Activated CD4-positive, alpha-beta T cell treated with anti-CD3 and anti-CD28 coated beads, Interleukin-10, Interleukin-2, amounts not matched to agents 100 ng/mL and 50 ng/mL, durations not matched to agents 16 hours and 8 hours (primary cell): ENCODE data around the gene SPOCK1.
"Not testable (repeated sequence)": the region's sequence is repeated elsewhere in the genome, so short reads cannot be mapped to it uniquely, and the experiment has no call there.

ENCODE experiments used
- DNase-seq: peaks from one replicate; pipeline ENCODE4 v3.0.0-alpha.2; 2020

SPOCK1 gene

DNA sequence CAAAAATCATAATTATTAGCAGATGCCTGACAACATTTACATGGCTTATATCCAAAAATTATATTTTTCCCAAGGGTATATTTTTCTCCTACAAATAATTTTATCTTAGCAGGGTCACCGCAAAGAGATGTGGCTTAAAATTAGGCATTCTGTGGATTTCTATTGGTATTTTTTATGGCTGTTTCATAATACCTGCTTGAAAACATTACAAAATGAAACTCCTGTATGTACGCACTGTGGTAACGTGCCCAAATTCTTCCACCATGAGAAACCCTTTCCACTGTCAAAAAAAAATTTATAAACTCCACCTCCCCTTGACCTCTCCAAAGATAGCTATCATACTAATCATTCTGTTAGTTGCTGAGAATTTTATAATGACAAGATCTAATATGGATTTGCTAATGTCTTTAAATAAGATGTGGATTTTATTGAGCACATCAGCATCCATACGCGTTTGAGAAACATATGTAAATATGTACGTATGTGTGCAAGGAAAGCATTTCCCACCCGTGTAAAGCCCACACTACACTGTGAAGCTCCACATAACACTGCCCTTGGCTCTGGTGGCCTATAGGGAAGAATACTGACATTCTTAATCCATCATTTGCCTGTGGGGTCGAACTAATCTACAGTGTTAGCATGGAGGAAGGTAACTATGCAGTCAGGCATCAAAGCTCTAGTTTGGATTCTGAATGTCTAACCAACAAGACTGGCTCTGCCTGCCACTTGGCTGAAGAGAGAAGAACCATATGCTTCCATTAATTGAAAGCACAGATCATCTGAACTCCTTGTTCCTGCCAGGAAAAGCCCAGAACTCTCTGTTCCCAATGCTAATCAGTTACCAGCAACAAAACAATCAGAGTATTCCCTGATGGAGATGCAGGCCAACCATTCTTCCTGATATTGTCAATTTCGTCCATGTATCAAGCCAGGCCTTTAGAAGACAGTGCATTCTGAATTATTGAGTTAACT is 244.7 kb downstream of the SPOCK1 start:
- DNase-seq: no peak

- no peak for DNase-seq
These were observed 246.6 kb downstream of the SPOCK1 start for GRCh38 chr5:137252512-137252911.

DNA sequence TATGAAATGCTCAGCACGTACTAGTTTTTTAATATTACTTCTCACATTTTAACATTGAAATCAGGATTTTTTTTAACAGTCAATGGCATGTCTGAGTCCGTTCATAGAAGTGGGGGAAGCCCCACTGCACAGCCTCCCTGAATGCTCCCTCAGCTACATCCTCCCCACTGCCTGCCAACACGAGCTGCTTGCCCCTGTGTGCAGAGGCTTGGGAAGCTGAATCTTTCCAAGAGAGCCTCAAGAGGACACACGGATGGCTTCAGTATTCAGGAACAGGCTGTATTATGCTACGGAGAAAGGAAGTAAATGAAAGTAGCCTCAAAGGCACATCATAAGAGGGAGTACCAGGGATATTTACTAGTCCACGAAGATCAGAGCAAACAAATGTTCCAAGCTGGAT is 248.7 kb downstream of the SPOCK1 start:
- no peak for DNase-seq

- DNase-seq: no peak
These were observed 250.6 kb downstream of the SPOCK1 start for GRCh38 chr5:137248527-137248926.

- DNase-seq: no peak
These were observed 253.7 kb downstream of the SPOCK1 start for GRCh38 chr5:137245438-137245837.

- no peak for DNase-seq
These were observed 258.8 kb downstream of the SPOCK1 start for GRCh38 chr5:137240285-137240684.

GRCh38 chr5:137236849-137237507 is 262.1 kb downstream of the SPOCK1 start:
- no peak for DNase-seq

GRCh38 chr5:137236252-137236651 is 262.9 kb downstream of the SPOCK1 start:
- no peak for DNase-seq

DNA sequence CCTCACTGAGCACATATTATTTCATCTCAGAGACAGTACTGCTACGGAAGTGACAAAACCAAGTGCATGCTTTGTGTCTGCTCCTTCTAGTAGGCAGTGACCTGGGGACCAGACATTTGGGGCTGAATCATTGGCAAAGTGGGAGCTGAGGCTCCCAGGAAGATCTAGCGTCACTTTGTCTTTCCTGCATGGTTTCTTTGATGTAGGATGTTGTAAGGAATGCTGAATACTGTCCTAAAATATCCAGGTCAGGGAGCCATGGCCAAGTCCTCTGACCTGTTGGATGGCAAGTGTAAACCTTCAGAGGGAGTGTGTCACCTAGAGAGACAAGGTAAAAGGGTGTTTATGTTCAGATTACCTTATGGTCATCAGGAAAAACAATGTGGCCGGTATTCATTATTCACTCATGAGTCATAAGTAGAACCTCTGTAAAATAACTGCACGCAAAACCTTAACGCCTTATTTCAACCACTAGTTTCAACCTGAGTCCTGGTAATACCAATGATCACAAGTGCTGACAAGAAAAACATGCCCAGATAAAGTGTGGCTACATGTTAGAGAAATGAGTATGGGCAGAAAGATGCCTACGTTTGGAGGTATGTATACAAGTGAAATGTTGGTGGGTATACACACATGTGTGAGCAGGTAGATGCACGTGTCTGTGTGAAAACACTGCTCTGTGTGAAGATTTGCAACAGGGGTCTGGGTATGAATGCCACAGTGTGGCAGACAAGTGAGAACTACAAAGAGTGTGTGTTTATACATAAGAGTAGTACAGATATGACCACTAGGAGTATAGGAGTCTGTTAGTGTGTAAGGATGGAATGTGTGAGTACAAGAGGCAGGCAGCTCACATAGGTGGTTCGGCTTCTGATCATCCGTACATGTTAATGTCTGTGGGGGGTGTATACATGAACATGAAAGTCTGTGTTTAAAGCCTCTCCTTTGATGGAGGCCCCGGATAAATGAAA is 263.9 kb downstream of the SPOCK1 start:
- peak; percentile 1 for DNase-seq

DNA sequence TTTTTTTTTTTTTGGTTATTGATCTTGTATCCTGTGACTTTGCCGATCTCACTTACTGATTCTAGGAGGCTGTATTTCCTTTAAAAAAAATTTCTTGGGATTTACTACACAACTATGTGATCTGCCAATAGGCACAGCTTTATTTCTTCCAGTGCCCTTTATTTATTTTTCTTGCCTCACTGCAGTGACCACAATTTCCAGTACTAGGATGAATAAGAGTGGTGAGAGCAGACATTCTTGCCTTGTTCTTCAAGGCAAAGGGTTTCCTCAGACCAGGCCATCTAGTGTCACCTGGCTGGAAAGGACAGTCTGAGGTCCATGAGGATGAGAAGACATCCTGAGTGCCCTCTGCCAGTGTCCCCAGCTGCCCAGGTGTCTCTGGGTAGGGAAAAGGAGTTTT is 265.4 kb downstream of the SPOCK1 start:
- DNase-seq: no peak

DNA sequence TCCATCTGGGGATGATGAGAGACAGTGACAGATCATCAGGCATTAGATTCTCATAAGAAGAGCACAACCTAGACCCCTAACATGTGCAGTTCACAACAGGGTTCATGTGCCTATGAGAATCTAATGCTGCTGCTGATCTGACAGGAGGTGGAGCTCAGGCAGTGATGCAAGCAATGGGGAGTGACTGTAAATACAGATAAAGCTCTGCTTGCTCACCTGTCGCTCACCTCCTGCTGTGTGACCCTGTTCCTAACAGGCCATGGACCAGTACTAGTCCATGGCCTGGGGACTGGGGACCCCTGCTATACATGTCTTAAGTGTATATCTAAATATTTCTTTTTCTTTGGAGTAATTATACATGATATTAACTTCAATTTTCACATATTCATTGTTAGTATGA is 265.8 kb downstream of the SPOCK1 start:
- DNase-seq: not testable (repeated sequence)

DNA sequence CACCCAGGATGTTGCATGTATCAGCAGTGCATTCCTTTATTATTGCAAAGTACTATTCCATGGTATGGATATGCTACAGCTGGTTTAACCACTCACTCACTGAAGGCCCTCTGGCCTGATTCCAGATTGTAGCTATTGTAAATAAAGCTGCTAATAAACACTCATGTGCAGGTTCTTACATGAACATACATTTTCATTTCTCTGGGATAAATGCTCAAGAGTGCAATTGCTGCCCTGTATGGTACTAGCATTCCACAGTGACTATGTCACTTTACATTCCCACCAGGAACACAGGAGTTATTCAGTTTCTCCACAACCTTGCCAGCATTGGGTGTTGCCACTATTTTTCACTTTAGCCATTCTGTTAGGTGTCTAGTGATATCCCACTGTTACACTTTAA is 267.6 kb downstream of the SPOCK1 start:
- no peak for DNase-seq

GRCh38 chr5:137228816-137229215 is 270.3 kb downstream of the SPOCK1 start:
- no peak for DNase-seq

DNA sequence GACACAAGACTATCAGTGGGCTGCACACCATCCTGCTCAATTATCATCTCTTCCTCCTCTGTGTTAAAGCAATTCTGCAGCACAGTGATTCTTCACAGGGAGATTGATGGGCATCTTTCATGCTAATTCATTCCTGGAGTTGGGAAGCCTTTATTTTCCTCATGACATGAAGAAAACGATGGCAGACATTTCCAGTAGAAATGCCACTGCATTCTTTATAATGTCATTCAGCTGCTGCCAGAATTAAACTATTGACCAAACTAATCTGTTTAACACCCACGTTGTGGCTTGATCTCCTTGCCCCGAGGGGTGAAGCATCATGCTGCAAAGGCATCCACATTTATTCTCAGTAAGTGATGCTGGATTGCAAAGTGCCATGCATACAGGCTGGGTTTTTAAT is 273.0 kb downstream of the SPOCK1 start:
- DNase-seq: no peak

- no peak for DNase-seq
These were observed 275.5 kb downstream of the SPOCK1 start for GRCh38 chr5:137223324-137224295.

- no peak for DNase-seq
These were observed 277.2 kb downstream of the SPOCK1 start for GRCh38 chr5:137221943-137222342.

DNA sequence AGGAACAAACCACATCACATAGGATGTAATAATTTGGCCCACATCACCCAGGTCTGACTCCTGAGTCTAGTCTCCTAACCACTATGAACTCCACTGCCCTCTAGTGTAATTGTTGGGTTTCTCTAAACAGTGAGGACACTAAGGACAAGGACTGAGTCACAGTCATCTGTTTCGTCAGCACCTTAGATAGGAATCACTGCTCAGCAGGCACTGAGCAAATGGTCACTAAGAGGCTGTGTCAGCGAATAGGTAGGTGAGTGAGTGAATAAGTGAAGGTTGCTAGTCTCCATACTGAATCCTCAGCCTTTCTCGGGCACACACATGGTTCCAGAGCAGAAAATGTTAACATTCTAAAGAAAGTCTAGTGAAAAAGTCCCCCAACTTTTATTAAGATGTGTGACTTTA is 278.6 kb downstream of the SPOCK1 start:
- DNase-seq: peak; percentile 47

DNA sequence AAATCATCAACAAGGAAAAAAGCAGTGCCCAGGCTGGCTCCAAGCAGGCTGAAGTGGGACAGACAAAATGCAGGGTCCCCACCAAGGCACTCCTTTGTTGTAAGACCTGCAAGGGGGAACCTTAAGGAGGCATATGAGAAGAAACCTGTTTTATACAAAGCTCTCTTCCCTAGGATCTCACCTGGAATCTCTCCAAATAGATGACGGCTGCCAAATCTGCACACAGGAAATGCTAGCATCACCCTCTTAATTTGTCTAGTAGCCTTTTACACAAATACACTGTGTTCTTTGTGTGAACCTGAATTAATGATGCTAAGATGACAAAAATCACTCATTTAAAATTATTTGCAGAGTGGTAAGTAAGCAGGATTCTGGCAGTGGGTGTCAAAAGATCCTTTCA is 280.2 kb downstream of the SPOCK1 start:
- no peak for DNase-seq

DNA sequence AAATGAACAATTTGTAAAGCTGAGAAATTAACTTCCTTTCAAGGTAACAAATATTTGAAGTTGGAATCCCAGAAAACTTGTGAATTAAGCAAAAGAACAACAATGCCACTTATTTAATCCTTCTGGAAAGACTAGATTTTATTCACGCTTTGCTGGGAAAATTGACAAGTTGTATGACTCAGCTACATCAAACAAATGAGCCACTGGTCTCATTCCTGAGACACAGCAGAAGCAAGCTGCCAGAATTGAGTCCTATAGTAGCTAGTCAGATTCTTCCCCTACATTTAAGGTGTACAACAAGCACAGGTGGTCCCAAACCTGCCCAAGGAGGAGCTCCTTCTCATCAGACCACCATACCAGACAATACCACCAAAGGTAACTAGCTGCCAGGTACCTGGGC is 280.7 kb downstream of the SPOCK1 start:
- no peak for DNase-seq

- DNase-seq: no peak
These were observed 281.4 kb downstream of the SPOCK1 start for GRCh38 chr5:137217599-137218200.

DNA sequence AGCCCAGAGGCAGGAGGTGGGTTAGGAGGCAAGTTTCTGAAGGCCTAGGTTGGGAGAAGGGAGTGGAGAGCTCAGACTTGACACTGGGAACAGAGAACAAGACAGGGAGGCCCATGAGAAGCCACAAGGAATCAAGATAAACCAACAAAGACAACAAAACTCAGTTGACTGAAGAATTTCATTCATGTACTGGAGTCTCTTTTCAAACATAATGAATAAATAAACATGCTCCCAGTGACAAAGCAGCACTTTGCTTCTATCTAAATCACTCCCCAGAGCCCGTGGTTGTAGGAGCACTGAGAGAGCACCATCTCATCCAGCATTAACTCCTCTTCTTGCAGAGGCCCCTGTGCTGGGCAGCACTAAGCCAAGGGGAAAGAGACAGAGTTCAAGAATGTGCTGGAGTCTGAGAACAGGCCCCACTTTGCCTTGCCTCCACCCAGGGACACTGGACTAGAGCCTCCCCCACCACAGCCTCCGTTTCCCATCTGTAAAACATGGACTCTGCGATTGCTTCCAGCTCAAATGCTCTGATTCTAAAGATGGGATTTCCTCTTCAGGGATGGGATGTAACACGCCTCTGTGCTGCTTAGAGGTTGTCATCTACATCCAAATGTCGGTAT is 282.0 kb downstream of the SPOCK1 start:
- no peak for DNase-seq
